Endodermal cell (in vitro differentiated cells): ENCODE measurements around the gene NETO2. TPM values are rescaled to one million over a fixed set of nuclear protein-coding genes. Genes with fewer than 3 reads are reported as not detected.

Experiments used
- DNase-seq: peaks from one replicate; pipeline ENCODE4 v3.0.0-alpha.2; 2017
- H3K27ac ChIP-seq: 2 replicates; pipeline ENCODE4 v1.5.1; 2013; ENCODE audit warnings: mild to moderate bottlenecking, low read depth, low read length, moderate library complexity
- H3K27me3 ChIP-seq: 2 replicates; pipeline ENCODE4 v1.6.1; 2013; ENCODE audit warnings: mild to moderate bottlenecking, low read length, moderate library complexity; ENCODE audit not compliant: insufficient read depth, control insufficient read depth, poor library complexity, severe bottlenecking
- H3K36me3 ChIP-seq: 2 replicates; pipeline ENCODE4 v1.7.0; 2013; ENCODE audit warnings: mild to moderate bottlenecking, low read length, moderate library complexity; ENCODE audit not compliant: control insufficient read depth, insufficient read depth
- H3K4me1 ChIP-seq: one replicate; pipeline ENCODE4 v1.7.0; 2013; ENCODE audit warnings: low read length; ENCODE audit not compliant: control insufficient read depth, insufficient read depth
- H3K4me3 ChIP-seq: 2 replicates; pipeline ENCODE4 v1.5.1; 2013; ENCODE audit warnings: mild to moderate bottlenecking, low read length, moderate library complexity
- H3K9ac ChIP-seq: 2 replicates; pipeline ENCODE4 v1.6.1; 2013; ENCODE audit warnings: mild to moderate bottlenecking, low read length, moderate library complexity; ENCODE audit not compliant: poor library complexity, severe bottlenecking; ENCODE audit errors: extremely low read depth
- H3K9me3 ChIP-seq: 2 replicates; pipeline ENCODE4 v1.6.1; 2013; ENCODE audit warnings: mild to moderate bottlenecking, low read length, moderate library complexity; ENCODE audit not compliant: control insufficient read depth
- H3K27ac Mint-ChIP-seq: 2 replicates; pipeline ENCODE4 v1.8.0; 2020; ENCODE audit warnings: mixed read lengths
- H3K27me3 Mint-ChIP-seq: 2 replicates; pipeline ENCODE4 v1.8.0; 2021; ENCODE audit warnings: mild to moderate bottlenecking, mixed read lengths; ENCODE audit not compliant: insufficient read depth
- H3K36me3 Mint-ChIP-seq: 2 replicates; pipeline ENCODE4 v1.8.0; 2020; ENCODE audit warnings: low read depth, mixed read lengths
- H3K4me1 Mint-ChIP-seq: 2 replicates; pipeline ENCODE4 v1.8.0; 2020; ENCODE audit warnings: mixed read lengths
- H3K4me3 Mint-ChIP-seq: 2 replicates; pipeline ENCODE4 v1.8.0; 2020; ENCODE audit warnings: mild to moderate bottlenecking, moderate library complexity, mixed read lengths
- H3K9me3 Mint-ChIP-seq: 2 replicates; pipeline ENCODE4 v1.8.0; 2020; ENCODE audit warnings: mild to moderate bottlenecking, mixed read lengths
- CTCF ChIP-seq: fragments of 200-600 bp; sonication (generic); conservative IDR thresholded peaks from 2 replicates; pipeline ENCODE4 v1.5.0; 2021; ENCODE audit warnings: antibody characterized with exemption, mild to moderate bottlenecking
- WGBS, 2 experiments: methylation state at CpG; one replicate each; pipeline versions ENCODE4 v1.1.5 to v1.1.7; 2013; ENCODE audit warnings: missing lambda C conversion rate in 2 of 2, mixed read lengths in 1 of 2; ENCODE audit not compliant: insufficient coverage in 1 of 2, insufficient read length in 1 of 2; 5-methylcytosine and 5-hydroxymethylcytosine counted together
- total RNA-seq, 2 donors: library from RNA; stranded (reverse); fragmentation: NEBNext Ultra II Directional in 1 of 2; extraction: Animal tissue kit (Norgen Biotek cat#: 25700) in 1 of 2; gene quantifications; 2 replicates in 1 of 2; 3 replicates in 1 of 2; pipeline ENCODE4 v1.2.1, GENCODE V29; 2021

Gene NETO2
- total RNA-seq, 2 donors from 2014 or later = 18.4 to 36.3 TPM

GRCh38 chr16:47055136-47055885, 88.4 kb downstream of the NETO2 start:
- no peak for TF ChIP-seq CTCF
- no peaks in the 10 kb centered on the region for H3K36me3 Mint-ChIP-seq
- H3K27me3 Mint-ChIP-seq = no peaks in the 10 kb centered on the region
- H3K27ac Mint-ChIP-seq = no peak overlapping the region
- no peak overlapping the region for H3K4me3 Mint-ChIP-seq
- H3K9ac ChIP-seq = no peak overlapping the region
- WGBS, 2 experiments = 88 to 90% methylated on average over 20 to 26 of the region's 26 CpGs
- H3K36me3 ChIP-seq = no peaks in the 10 kb centered on the region
- no peak for DNase-seq
- peaks cover 2% of the 10 kb centered on the region for H3K9me3 Mint-ChIP-seq
- no peaks in the 10 kb centered on the region for H3K9me3 ChIP-seq
- H3K4me1 Mint-ChIP-seq = no peaks in the 10 kb centered on the region
- no peak overlapping the region for H3K4me3 ChIP-seq
- no peaks in the 10 kb centered on the region for H3K27me3 ChIP-seq
- H3K4me1 ChIP-seq = no peaks in the 10 kb centered on the region
- no peak overlapping the region for H3K27ac ChIP-seq

- no peak for DNase-seq
Observed at GRCh38 chr16:47054306-47054705, 89.4 kb downstream of the NETO2 start.

GRCh38 chr16:47053895-47054294, 89.8 kb downstream of the NETO2 start:
- no peak overlapping the region for H3K27ac Mint-ChIP-seq
- no peak overlapping the region for H3K4me3 Mint-ChIP-seq
- Histone ChIP-seq H3K4me3 (no peak overlapping the region), H3K27me3 (no peaks in the 10 kb centered on the region), H3K9ac (no peak overlapping the region), H3K27ac (no peak overlapping the region), H3K9me3 (no peaks in the 10 kb centered on the region), H3K4me1 (no peaks in the 10 kb centered on the region), H3K36me3 (no peaks in the 10 kb centered on the region)
- no peaks in the 10 kb centered on the region for H3K4me1 Mint-ChIP-seq
- no peak for DNase-seq
- no peaks in the 10 kb centered on the region for H3K36me3 Mint-ChIP-seq
- H3K9me3 Mint-ChIP-seq = peaks cover 2% of the 10 kb centered on the region
- 90 to 94% methylated on average over 4 to 5 of the region's 5 CpGs for WGBS, 2 experiments
- TF ChIP-seq CTCF = no peak
- H3K27me3 Mint-ChIP-seq = peaks cover 2% of the 10 kb centered on the region

More at GRCh38 chr16:47054306-47054705, 89.4 kb downstream of the NETO2 start:
- Histone ChIP-seq H3K27ac (no peak overlapping the region), H3K4me3 (no peak overlapping the region), H3K27me3 (no peaks in the 10 kb centered on the region), H3K9ac (no peak overlapping the region), H3K36me3 (no peaks in the 10 kb centered on the region), H3K9me3 (no peaks in the 10 kb centered on the region), H3K4me1 (no peaks in the 10 kb centered on the region)
- Mint-ChIP-seq H3K4me1 (no peaks in the 10 kb centered on the region), H3K27me3 (peaks cover 2% of the 10 kb centered on the region), H3K27ac (no peak overlapping the region), H3K36me3 (no peaks in the 10 kb centered on the region), H3K9me3 (peaks cover 2% of the 10 kb centered on the region), H3K4me3 (no peak overlapping the region)
- TF ChIP-seq CTCF = no peak
- WGBS, 2 experiments = 90 to 98% methylated on average over 5 to 7 of the region's 7 CpGs
